Measurements from ENCODE around the gene ANKHD1.

The ANKHD1 gene

DNA sequence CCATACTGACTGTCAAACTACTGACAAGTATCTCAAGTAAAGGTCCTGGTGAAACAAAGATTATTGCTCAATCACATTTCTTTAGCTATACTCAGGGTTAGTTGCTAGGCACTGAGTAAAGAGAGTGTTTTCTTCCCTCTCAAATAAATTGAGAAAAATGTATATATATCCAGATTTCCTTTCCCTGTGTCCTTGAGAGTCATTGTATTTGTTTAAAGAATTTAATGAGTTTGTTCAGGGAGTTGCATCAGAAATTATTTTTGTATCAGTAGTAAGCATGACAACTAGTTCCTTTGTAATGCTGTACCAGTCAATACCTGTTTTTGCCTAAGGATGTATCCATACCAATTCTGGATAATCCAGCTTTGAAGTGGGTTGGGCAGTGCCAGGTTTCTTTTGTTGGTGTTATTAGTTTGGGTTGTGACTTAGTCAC, 3.2 kb upstream of the ANKHD1 start:
- no peaks in the 10 kb centered on the region for H3K36me3 ChIP-seq (ENCODE audit: insufficient read depth, low read length)

DNA sequence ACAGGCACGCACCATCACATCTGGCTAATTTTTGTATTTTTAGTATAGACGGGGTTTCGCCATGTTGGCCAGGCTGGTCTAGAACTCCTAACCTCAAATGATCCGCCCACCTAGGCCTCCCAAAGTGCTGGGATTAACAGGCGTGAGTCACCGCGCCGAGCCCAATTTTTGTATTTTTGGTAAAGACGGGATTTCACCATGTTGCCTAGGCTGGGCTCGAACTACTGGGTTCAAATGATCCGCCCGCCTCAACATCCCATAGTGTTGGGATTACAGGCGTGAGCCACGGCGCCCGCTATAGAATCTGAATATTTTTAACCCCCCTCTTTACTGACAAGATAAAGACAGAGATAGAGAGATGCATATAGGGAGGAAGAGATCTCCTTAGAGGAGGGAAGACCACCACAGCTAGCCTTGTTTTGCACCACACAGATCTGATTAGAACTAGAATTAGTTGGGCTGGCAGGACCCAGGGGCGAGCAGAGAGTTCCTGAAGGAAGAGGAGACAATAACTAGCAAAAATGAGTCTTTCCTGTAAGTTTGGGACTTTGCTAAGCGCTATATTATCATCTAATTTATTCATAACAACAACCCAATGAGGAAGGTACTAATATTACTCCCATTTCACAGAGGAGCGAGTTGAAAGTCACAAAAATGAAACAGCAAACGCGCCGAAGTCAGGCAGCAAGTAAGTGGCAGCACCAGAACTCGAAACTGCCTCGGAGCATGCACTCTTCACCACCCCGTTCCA, 1.5 kb upstream of the ANKHD1 start:
- peaks cover 38% of the 10 kb centered on the region for H4K20me1 ChIP-seq (ENCODE audit: insufficient read depth, low read length, poor library complexity, severe bottlenecking)
- peak overlapping the region; percentile 96 for H2AFZ ChIP-seq (ENCODE audit: low read length)
- H3K4me1 ChIP-seq (ENCODE audit: insufficient read depth, low read length, poor library complexity, severe bottlenecking), result peaks cover 27% of the 10 kb centered on the region
- H3K9me3 ChIP-seq (ENCODE audit: insufficient read depth, low read depth, low read length), result no peaks in the 10 kb centered on the region
- no peaks in the 10 kb centered on the region for H3K36me3 ChIP-seq (ENCODE audit: insufficient read depth, low read length)
- no peaks in the 10 kb centered on the region for H3F3A ChIP-seq (ENCODE audit: low read depth)
- H3K79me2 ChIP-seq (ENCODE audit: insufficient read depth, low read length), result peaks cover 52% of the 10 kb centered on the region
- no peaks in the 10 kb centered on the region for H3K9me2 ChIP-seq (replicated peaks; ENCODE audit: low read depth, low read length)
- H3K27me3 ChIP-seq (ENCODE audit: insufficient read depth, low read length, poor library complexity, severe bottlenecking), result no peaks in the 10 kb centered on the region
- H3K9ac ChIP-seq (ENCODE audit: low read depth, low read length, poor library complexity, severe bottlenecking), result peak overlapping the region; percentile 77
- TF ChIP-seq EZH2phosphoT487 (IDR thresholded peaks at IDR 0.05; ENCODE audit: borderline replicate concordance), result no peak
- TF ChIP-seq, protein P1, sequence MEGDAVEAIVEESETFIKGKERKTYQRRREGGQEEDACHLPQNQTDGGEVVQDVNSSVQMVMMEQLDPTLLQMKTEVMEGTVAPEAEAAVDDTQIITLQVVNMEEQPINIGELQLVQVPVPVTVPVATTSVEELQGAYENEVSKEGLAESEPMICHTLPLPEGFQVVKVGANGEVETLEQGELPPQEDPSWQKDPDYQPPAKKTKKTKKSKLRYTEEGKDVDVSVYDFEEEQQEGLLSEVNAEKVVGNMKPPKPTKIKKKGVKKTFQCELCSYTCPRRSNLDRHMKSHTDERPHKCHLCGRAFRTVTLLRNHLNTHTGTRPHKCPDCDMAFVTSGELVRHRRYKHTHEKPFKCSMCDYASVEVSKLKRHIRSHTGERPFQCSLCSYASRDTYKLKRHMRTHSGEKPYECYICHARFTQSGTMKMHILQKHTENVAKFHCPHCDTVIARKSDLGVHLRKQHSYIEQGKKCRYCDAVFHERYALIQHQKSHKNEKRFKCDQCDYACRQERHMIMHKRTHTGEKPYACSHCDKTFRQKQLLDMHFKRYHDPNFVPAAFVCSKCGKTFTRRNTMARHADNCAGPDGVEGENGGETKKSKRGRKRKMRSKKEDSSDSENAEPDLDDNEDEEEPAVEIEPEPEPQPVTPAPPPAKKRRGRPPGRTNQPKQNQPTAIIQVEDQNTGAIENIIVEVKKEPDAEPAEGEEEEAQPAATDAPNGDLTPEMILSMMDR (conservative IDR thresholded peaks at IDR 0.05; ENCODE audit: low read length), result no peak
- H3K4me2 ChIP-seq (ENCODE audit: low read depth, low read length, poor library complexity, severe bottlenecking), result peak overlapping the region; percentile 94
- H3K4me3 ChIP-seq (ENCODE audit: low read length, poor library complexity, severe bottlenecking), result peak overlapping the region; percentile 81

More for the DNA sequence above, 3.2 kb upstream of the ANKHD1 start:
- H2AFZ ChIP-seq (ENCODE audit: low read length), result no peak overlapping the region
- H3K9me2 ChIP-seq (replicated peaks; ENCODE audit: low read depth, low read length), result no peaks in the 10 kb centered on the region
- no peak overlapping the region for H3K9ac ChIP-seq (ENCODE audit: low read depth, low read length, poor library complexity, severe bottlenecking)
- H3K4me3 ChIP-seq (ENCODE audit: low read length, poor library complexity, severe bottlenecking), result no peak overlapping the region
- H3K4me1 ChIP-seq (ENCODE audit: insufficient read depth, low read length, poor library complexity, severe bottlenecking), result peaks cover 11% of the 10 kb centered on the region
- H3K9me3 ChIP-seq (ENCODE audit: insufficient read depth, low read depth, low read length), result no peaks in the 10 kb centered on the region
- peaks cover 20% of the 10 kb centered on the region for H4K20me1 ChIP-seq (ENCODE audit: insufficient read depth, low read length, poor library complexity, severe bottlenecking)
- H3F3A ChIP-seq (ENCODE audit: low read depth), result no peaks in the 10 kb centered on the region
- H3K4me2 ChIP-seq (ENCODE audit: low read depth, low read length, poor library complexity, severe bottlenecking), result no peak overlapping the region
- TF ChIP-seq, protein P1 (conservative IDR thresholded peaks at IDR 0.05; ENCODE audit: low read length), result no peak
- no peaks in the 10 kb centered on the region for H3K27me3 ChIP-seq (ENCODE audit: insufficient read depth, low read length, poor library complexity, severe bottlenecking)
- H3K79me2 ChIP-seq (ENCODE audit: insufficient read depth, low read length), result peaks cover 35% of the 10 kb centered on the region

DNA sequence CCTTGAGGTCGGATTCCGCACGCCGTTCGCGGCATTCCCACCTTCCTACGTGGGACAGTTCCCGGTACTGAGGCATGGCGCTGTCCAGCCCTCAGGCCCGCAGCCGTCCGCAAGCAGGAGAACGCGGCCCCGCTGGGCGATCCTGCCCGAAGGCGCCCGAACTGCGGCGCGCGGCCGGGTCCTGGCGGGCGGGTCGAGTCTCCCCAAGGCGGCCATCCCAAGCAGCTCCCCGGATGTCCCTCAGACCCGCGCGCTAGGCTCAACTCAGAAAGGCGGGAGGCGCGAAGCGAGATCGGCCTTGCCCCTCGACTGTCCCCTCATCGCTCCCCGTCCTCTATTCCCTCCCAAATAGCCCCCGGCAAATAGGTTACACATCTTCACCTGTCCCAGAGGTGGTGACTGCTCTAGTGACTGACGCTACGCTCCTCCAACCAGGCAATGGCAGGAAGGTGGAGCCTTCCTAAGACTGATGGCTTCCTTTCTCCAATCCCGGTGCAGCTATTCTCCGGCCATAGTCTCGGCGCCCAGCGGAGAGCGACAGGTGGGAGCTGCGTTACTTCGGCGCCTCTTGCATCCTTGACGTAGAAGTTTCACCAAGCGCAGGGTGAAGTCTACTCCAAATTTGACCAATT, 787 bp upstream of the ANKHD1 start:
- Histone ChIP-seq H3K79me2 (ENCODE audit: insufficient read depth, low read length) (peaks cover 59% of the 10 kb centered on the region), H3K9ac (ENCODE audit: low read depth, low read length, poor library complexity, severe bottlenecking) (peak overlapping the region; percentile 77), H3K4me3 (ENCODE audit: low read length, poor library complexity, severe bottlenecking) (peak overlapping the region; percentile 81), H3K9me3 (ENCODE audit: insufficient read depth, low read depth, low read length) (no peaks in the 10 kb centered on the region), H4K20me1 (ENCODE audit: insufficient read depth, low read length, poor library complexity, severe bottlenecking) (peaks cover 45% of the 10 kb centered on the region), H3K4me1 (ENCODE audit: insufficient read depth, low read length, poor library complexity, severe bottlenecking) (peaks cover 29% of the 10 kb centered on the region), H3K9me2 (replicated peaks; ENCODE audit: low read depth, low read length) (no peaks in the 10 kb centered on the region), H3F3A (ENCODE audit: low read depth) (no peaks in the 10 kb centered on the region), H2AFZ (ENCODE audit: low read length) (peak overlapping the region; percentile 96), H3K4me2 (ENCODE audit: low read depth, low read length, poor library complexity, severe bottlenecking) (peak overlapping the region; percentile 94), H3K27me3 (ENCODE audit: insufficient read depth, low read length, poor library complexity, severe bottlenecking) (no peaks in the 10 kb centered on the region), H3K36me3 (ENCODE audit: insufficient read depth, low read length) (no peaks in the 10 kb centered on the region)
- TF ChIP-seq EZH2phosphoT487 (IDR thresholded peaks at IDR 0.05; ENCODE audit: borderline replicate concordance), result no peak
- TF ChIP-seq, protein P1 (conservative IDR thresholded peaks at IDR 0.05; ENCODE audit: low read length), result no peak

Data from Loucy (cell line).